NCI-H446 (cell line): Measurements from ENCODE around the gene IFITM10.

Source experiments
- DNase-seq, 2 experiments: peaks; one replicate each; lab custom pipeline; 2025; lab: John Stamatoyannopoulos, UW

The IFITM10 gene

DNA sequence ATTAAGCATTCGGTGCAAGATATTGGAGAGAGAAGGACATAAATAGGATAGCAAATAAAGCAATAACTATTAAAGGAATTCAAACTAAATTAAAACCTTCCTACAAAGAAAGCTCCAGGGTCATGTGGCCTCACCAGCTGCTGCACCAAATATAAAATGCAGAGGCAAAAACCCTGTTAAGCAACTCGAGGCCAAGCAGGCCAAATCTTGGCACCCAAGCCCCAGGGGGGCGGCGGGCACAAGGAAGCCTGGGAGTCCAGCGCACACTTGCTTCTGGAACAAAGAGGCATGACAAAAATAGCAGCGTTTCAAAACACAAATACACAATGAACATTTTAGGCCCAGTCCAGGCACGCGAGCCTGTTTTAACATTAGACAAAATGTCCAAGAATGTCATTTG lies 32.6 kb downstream of the IFITM10 start:
- DNase-seq, result no peak

DNA sequence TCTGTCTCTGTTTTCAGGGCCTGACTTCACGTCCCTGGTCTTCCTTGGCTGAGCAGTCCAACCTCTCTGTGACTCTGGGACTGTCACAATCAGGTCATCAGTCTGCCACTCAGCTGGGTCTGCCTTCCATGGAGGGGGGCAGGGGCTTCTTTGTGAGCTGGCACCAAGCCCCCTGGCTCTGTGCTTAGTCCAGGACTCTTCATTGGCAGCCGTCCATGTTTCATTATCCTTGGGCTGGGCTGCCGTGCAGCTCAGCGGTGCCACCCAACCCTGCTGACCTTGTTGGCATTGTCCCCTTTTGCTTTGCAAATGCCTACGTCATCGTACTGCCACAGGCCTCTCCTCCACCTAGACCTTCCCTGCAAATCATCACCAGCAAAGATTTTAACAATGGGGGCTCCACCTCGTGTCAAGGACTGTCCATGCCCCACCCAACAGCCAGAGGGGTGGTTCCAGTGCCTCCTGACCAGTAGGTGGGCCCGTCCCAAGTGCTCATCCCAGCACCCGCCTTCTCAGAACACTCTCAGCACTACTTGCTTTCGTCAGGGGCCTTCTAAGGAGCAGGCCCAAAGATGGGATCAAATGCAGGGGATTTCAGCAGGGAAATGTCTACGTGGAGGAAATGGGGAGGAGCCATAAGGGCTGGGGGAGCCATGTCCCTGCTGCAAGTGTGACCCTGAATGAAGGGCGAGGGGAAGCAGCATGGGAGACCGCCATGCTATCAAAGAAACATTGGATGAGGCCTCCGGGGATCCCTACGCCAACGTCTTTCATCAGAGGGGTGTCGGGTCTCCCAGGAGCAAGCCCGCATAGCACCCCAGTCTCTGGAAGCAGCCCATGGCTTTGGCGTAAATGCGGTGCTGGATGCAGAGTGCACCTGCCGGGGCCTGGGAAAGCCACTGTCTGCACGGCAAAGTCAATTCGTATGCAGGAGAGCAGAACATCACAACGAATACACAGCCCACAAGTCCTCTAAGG lies 35.2 kb downstream of the IFITM10 start:
- no peak for DNase-seq

DNA sequence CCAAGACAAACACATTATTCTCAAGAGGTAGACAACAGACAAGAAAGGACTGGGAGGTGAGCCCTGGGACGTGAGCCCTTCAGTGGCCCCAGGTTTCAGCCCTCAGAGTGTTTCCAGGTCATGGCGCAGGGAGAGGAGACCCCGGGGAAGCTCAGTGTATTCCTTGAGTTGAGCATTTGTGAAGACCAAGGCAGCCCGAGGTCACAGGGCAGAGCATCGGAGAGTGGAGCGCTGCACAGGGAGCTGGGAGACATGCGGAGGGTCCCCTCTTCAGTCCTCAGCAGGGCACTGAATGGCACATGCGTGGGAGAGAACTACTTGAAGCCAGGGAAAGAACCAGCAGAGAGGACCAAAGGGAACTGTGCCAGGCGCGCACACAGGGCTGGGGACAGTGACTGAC lies 41.7 kb downstream of the IFITM10 start:
- no peak for DNase-seq

DNA sequence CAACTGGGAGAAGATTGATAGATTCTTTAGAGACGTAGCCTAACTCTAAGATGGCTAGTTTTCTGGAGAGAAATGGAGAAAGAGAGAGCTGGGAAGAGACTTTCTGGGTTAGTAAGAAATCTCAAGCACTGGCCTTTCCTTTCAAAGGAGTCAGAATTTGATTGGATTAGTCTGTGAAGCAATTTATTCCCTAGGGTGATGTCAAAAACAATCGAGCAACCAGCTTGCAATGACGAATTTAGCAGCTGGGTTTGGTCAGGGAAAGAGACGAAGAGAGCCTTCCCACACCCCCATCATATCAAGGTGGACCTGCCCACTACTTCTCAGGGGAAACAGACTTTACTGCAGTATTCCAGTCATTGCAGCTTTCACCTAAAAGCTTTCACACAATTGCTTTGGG lies 42.6 kb downstream of the IFITM10 start:
- no peak for DNase-seq

DNA sequence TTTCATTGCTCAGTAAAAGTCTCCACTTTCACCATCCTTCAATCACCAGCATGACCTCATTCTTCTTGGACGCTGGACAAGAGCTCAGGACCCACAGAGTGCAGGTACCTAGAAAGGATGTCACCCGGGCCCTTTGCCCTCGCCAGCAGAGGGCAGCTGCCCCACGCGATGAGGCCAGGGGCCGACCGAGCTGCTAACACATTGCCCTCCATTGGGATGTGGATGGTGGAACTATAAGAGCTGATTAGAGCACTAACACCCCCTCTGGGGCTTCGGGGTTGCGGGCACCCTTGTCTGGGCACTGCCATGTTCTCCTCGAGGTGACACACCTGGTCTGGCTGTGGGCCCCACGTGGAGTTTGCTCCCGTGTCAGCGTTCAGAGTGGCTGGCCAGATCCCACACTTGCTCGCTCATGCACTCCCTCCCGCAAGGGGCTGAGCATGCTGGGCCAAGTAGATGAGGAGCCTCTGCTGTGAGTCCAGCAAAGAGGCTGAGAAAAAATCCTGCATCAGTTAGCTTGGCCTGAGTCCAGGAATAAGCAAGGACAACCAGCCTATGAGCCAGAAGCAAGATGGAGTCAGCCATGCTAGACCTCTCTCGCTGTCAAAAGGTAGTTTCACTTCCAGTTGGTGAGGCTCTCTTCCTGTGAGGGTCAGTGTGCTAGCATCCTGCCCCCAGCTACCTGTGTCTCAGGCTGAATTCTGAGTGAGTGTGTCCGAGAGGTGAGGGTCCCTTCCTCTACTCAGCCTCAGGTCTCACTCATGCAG lies 43.6 kb downstream of the IFITM10 start:
- DNase-seq, result no peak

DNA sequence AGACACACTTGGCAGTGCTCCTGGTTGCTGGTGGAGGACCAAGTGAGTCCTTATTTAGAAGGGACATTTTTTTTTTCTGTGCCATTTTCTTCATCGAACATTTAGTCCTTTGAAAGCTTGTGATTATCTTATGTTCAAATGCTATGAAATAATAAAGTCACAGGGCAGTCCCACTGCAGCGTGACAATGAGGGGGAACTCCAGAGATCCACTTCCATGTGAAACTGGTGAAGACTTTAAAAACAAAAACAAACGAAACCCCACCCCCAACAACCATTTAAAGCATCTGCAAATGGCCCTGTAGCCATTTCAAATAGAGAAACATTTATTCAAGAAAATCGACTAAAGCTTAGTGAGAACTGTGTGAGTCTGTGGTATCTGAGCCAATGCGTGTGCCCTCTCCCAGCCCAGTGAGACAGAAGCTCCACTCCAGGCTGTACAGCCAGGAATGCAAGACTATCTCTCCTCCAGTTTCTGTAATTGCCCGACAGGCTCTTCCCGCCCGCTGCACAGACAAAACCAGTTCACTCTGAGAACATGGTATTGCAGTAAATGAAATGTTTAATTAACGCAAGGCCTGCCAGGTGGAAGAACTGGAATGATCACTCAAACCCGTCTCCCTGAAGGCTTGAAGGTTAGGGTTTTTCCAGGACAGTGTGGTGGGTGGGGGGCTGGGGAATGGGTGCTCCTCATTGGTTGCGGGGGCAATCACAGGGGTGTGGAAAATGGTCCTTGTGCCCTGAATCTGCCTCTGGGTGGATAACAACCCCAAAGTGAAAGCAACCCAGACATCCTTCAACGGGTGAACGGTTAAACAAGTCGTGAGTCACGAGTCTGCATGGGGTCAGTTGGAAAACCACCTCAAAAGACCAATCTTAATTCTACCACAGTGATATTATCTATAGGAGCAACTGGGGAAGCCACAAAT lies 45.0 kb downstream of the IFITM10 start:
- DNase-seq, result no peak

DNA sequence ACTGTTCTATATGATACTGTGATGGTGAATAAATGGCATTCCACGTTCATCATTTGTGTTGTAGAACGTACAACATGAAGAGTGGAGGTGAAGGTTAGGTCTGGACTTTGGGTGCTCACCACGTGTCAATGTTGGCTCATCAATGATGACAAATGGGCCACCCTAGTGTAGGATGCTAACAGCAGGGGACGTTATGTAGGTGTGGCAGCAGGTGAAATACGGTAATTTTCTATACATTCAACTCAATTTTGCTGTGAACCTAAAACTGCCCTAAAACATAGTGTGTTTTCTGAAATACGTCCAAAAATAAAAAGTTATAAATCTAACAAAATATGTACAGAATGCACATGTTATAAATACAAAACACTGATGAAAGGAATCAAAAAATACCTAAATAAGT lies 47.2 kb downstream of the IFITM10 start:
- DNase-seq, result no peak

DNA sequence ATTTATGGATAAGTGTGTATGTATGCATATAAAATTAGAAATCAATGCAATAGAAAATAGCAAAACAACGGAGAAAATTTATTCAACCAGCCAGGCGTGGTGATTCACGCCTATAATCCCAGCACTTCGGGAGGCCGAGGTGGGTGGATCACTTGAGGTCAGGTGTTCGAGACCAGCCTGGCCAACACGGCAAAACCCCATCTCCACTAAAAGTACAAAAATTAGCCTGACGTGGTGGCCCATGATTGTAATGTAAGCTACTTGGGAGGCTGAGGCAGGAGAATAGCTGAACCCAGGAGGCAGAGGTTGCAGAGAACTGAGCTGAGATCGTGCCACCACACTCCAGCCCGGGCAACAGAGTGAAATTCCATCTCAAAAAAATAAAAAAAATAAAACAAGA lies 47.9 kb downstream of the IFITM10 start:
- no peak for DNase-seq

DNA sequence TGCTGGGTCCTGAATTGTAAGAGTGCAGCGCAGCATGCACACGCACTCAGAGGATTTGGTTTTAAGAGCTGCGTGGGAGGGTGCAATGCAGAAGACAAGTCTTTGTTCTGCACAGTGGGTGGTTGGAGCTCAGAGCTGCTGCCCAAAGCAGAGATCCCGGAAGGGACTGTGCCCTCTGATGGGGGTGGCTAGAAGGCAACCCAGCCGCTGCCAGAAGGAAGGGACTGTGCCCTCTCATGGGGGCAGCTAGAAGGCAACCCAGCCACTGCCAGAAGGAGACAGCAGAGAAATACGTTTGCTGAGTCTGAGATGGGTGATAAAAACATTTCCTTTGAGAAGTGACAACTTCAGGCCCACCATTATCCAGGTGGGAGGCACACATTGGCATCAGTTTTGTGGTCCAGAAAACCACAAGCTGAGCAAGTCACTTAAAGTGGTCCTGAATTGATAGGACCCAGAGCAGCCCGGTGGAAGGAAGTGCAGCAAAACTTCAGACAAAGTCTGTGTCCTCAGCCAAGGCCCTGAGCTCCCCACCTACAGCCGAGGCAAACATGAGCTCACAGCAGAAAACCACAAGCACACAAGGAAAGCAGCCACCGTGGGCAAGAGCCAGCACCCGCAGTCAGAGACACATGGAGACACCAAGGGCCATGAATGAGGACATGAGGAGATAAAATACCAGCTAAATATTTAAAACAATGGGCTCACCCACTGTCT lies 49.1 kb downstream of the IFITM10 start:
- no peak for DNase-seq

DNA sequence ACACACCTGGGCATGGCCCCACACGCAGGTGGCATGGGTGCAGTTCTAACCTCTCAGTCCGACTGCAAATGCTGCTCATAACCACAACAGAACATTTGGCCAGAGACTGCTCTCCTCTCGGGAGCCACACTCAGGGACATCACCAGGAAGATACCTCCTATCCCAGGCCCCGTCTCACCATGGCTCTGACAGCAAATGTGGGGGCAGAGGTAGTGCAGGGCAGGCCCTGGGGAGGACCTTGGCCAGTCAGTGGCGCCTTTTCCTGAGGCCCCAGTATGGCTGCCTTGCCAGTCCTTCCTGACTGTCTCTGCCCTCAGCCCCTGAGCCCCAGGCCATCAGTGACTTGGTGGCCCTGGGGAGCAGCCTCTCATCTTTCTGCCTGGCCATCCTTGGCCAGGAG lies 50.6 kb downstream of the IFITM10 start:
- no peak for DNase-seq

DNA sequence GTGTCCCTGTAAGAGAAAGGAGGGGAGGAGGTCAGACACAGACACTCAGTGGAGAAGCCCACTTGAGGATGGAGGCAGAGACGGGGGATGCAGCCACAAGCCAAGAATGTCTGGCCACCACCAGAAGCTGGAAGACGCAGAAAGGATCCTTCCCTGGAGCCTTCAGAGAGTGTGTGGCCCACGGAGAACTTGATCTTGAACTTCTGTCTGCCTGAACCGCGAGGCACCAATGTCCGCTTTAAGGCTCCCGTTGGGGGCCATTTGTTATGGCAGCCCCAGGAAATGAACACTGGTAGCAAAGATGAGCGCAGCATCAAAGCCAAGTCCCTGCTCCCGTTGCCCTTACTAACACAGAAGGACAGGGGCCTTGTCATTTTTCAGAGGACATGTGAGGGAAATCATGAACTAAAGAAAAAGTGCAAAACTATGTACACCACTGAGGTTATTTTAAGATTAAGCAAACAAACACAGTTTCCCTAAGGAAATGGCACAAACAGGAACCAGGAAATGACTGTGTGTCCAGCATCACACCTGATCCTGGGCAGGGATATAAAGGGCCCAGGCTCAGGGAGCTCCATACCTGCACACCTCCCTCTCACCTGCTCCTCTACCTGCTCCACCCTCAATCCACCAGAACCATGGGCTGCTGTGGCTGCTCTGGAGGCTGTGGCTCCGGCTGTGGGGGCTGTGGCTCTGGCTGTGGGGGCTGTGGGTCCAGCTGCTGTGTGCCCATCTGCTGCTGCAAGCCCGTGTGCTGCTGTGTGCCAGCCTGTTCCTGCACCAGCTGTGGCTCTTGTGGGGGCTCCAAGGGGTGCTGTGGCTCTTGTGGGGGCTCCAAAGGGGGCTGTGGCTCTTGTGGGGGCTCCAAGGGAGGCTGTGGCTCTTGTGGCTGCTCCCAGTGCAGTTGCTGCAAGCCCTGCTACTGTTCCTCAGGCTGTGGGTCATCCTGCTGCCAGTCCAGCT lies 53.5 kb downstream of the IFITM10 start, which contains the start of gene KRTAP5-6:
KRTAP5-6 (plus strand) TSS at position 588 of the 963 bp plus-strand sequence; CDS start at position 639, 51 bp downstream.
- DNase-seq, result no peak

DNA sequence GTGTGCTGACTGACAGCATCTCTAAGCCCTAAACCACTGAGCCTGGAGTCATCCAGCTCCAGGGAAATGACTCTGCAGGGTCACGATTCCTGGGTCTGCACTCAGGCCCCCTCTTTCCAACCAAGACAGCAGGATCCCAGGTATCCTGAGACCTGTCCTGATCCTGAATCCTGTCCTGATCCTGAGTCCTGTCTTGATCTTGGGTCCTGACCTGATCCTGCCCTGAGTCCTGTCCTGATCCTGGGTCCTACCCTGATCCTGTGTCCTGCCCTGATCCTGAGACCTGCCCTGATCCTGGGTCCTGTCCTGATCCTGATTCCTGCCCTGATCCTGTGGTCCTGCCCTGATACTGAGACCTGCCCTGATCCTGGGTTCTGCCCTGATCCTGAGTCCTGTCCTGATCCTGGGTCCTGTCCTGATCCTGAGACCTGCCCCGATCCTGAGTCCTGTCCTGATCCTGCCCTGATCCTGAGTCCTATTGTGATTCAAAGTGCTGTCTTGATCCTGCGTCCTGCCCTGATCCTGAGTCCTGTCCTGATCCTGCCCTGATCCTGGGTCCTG lies 54.8 kb downstream of the IFITM10 start:
- no peak for DNase-seq

DNA sequence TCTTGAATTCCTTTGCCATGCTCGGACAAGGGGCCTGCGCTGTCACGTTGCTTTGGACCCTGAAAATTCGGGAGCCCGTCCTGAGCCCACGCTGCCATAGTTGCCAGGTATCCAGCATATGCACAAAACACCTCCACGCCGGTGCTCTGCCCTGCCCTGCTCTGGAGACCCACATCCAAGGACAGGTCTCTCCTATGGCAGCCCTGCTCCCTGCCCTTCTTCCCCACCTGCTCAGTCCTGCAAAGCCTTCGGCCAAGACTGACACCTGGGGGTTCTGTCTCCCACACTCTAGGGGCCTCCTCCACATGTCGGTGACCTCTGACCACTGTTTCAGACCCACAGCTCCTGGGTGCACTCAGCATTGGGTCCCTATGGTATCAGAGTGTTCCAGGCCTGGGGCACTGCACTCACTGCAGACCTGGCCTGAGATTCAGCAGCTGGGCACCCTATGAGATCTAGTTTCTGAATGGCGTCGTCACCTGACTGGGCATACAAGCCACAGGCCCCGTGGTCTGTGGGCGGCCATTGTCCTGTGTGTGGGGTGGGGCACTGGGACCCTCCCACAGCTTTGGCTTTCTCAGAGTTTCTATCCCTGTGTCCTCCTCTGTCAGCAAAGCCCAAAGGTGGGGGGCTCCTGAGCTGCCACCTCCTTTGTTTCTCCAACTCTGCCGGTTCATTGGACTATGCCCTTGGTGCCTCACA lies 55.4 kb downstream of the IFITM10 start:
- DNase-seq, result no peak

DNA sequence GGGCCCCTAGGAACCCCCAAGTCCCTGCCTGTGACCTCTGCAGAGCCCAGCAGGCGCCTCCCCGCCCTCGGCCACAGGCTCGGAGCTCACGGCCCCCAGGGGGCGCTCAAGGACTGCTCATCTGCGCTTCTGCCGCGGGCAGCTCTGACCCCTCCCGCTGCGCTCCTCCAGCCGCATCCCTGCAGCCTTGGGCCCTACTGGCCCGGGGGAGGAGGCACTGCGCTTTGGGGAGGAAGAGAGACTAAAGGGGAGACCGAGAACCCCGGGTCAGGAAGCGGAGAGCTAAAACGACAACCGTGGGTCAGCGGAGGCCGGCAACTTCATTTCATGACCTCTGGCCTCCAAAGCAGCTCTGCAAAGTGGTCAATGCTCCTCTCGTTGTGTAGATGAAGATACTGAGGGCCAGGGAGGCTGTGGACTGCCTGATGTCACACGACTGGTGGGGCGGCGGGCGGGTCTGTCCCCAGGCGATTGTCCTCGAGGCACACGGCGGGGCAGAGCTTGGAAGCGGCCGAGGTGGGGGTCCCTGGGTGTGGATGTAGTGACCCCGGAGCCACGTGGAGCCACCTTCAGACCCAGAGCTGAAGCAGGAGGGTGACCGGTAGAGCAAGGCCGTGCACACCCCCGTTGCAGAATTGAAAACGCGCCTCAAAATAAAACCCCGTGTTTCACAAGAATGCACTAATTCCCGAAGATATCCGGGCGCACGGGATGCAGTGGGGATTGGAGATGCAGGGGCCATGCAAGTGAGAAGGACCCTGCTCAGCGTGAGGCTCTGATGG lies 56.1 kb downstream of the IFITM10 start:
- DNase-seq, result peak in 1 of 2 experiments; percentile 86

DNA sequence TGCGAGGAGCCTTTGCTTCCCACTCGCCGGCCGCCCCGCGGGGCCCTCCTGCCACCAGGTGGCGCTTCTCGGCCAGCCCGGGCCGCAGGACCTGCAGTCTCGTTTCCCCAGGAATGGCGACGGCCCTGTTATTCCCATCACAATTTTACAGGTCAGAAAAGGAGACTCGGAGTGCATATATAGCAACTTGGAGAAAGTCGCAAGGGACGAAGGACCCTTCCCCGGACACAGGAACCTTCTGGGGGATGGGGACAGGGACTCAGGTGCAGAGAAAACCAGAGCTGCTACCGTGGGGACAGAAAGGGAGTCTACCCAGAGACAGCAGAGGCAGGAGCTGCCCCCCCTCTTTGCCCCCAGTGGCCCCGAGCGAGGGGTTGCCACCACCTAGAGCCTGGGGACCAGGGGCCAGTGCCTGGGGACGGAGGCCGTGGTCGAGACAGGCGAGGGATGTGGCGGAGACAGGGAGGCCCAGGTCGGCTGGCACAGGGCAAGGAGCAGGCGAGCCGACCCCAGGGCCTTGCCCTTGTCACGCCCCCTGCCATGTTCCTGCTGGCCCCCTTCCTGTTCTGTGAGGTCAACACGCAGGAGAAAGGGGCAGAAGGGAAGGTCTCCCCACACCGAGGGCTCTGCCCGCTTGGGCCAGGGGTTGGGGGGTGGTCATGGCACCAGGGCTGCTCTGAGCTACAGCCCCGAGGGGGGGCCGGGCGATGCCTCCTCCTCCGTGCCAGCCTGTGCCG lies 56.9 kb downstream of the IFITM10 start:
- DNase-seq, result peak; percentile 43 to 83

DNA sequence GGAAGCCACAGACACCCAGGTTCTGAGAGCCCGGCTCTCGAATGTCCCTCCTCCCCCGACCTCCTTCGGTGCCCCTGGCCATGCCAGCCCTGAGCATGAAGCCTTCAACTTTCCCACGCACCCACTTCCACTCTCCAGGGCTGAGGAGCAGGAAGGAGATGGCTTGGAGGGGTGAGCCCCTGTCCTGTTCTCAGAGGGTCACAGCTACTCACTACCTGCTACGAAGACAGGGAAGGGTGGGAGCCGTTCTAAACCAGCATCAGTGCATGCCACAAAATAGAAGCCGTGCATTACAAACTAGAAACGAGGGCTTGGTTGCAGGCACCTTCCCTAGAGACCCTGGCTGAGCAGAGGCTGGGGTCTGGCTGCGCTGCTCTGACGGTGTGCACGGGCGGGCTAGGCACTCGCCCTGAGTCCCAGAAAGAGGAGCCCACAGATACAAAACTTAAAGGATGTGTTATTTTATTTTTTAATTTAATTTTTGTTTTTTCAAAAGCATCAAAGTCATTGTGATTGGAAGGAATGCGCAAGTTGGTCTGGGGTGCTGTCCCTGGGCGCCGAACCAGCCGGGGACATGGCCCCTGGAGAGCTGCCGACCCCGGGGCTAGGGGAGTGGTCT lies 57.6 kb downstream of the IFITM10 start:
- no peak for DNase-seq
